AG04450 (cell line): ENCODE measurements around the gene GGA2. TPM values are rescaled to one million over a fixed set of nuclear protein-coding genes. Genes with fewer than 3 reads are reported as not detected.
"Not testable (repeated sequence)": the region's sequence is repeated elsewhere in the genome, so short reads cannot be mapped to it uniquely, and the experiment has no call there.

Experiments
- CTCF ChIA-PET: fragments of 300-600, 350-600 bp; formaldehyde crosslinking; extraction: SDS; loops from one replicate; lab custom pipeline; 2022; ENCODE audit warnings: antibody characterized with exemption, inconsistent platforms; lab: Charles Lee
- POLR2A ChIA-PET: fragments of 350-600 bp; formaldehyde crosslinking; extraction: SDS; loops from one replicate; lab custom pipeline; 2021; ENCODE audit warnings: antibody characterized with exemption, inconsistent platforms; lab: Yijun Ruan, JAX
- DNase-seq: peaks from one replicate; pipeline ENCODE4 v3.0.0-alpha.2; 2011; ENCODE audit warnings: low read depth, low spot score
- H3K27ac ChIP-seq: one replicate; pipeline ENCODE4 v1.5.1; 2012; ENCODE audit warnings: low read depth, low read length, control low read depth
- H3K27me3 ChIP-seq: one replicate; pipeline ENCODE4 v1.6.0; 2012; ENCODE audit warnings: low read length; ENCODE audit not compliant: control insufficient read depth, insufficient read depth
- H3K4me3 ChIP-seq: 2 replicates; pipeline ENCODE4 v1.5.1; 2011; ENCODE audit warnings: mild to moderate bottlenecking, low read depth, low read length, control low read depth
- H3K9me3 ChIP-seq: 2 replicates; pipeline ENCODE4 v1.5.1; 2012; ENCODE audit warnings: low read length; ENCODE audit not compliant: control insufficient read depth, insufficient read depth
- polyA plus RNA-seq: library from polyadenylated mRNA; depleted of rRNA; stranded (reverse); fragments of >200 nt; gene quantifications from 2 replicates; pipeline ENCODE4 v1.2.3, GENCODE V29; 2011
- TF ChIP-seq, protein P1 (sequence below): IDR thresholded peaks from 2 replicates; pipeline ENCODE4 v1.5.1; 2011; ENCODE audit warnings: low read depth, low read length, control low read depth, inconsistent platforms

The GGA2 gene
- polyA plus RNA-seq, 1 experiment: 42.5 TPM

DNA sequence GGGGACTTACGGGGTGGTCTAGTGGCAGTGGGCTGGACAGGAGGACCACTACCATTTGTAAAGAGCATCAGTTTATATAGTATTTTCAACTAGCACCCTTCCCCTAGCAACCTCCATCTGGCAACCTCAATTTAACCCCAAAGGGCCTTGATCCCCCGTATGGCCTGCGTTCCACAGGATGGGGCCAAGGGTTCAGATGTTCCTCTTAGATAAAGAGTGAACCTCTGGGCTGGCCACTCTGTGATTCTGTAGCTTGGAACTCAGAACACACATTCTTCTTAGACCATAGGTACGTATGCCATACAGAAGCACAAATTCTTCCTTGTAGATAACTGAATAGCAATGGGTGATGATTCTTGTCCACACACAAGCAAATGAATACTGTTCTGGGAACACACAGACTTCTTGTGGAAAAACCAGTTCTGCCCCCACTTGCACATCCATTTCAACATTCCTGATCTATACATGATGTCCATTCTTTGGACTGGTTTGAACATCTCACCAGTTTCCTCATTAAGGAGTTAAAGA, 1.9 kb upstream of the GGA2 start:
- TF ChIP-seq, protein P1, sequence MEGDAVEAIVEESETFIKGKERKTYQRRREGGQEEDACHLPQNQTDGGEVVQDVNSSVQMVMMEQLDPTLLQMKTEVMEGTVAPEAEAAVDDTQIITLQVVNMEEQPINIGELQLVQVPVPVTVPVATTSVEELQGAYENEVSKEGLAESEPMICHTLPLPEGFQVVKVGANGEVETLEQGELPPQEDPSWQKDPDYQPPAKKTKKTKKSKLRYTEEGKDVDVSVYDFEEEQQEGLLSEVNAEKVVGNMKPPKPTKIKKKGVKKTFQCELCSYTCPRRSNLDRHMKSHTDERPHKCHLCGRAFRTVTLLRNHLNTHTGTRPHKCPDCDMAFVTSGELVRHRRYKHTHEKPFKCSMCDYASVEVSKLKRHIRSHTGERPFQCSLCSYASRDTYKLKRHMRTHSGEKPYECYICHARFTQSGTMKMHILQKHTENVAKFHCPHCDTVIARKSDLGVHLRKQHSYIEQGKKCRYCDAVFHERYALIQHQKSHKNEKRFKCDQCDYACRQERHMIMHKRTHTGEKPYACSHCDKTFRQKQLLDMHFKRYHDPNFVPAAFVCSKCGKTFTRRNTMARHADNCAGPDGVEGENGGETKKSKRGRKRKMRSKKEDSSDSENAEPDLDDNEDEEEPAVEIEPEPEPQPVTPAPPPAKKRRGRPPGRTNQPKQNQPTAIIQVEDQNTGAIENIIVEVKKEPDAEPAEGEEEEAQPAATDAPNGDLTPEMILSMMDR: no peak
- CTCF ChIA-PET: no interaction called here
- no peak overlapping the region for H3K27ac ChIP-seq

GRCh38 chr16:23511731-23512130, 1.4 kb upstream of the GGA2 start:
- Histone ChIP-seq H3K4me3 (no peak overlapping the region), H3K27me3 (no peaks in the 10 kb centered on the region), H3K9me3 (no peaks in the 10 kb centered on the region), H3K27ac (no peak overlapping the region)
- ChIA-PET POLR2A (no interaction called here), CTCF (interaction anchor here (0.6 kb wide), 1 partner anchor 131 kb away, joined by 3 read pairs; no protein-coding TSS in a partner anchor)
- TF ChIP-seq, protein P1: no peak
- DNase-seq: no peak

More for the DNA sequence above, 1.9 kb upstream of the GGA2 start:
- DNase-seq: no peak
- Histone ChIP-seq H3K27me3 (no peaks in the 10 kb centered on the region), H3K4me3 (no peak overlapping the region), H3K9me3 (no peaks in the 10 kb centered on the region)
- POLR2A ChIA-PET: no interaction called here

DNA sequence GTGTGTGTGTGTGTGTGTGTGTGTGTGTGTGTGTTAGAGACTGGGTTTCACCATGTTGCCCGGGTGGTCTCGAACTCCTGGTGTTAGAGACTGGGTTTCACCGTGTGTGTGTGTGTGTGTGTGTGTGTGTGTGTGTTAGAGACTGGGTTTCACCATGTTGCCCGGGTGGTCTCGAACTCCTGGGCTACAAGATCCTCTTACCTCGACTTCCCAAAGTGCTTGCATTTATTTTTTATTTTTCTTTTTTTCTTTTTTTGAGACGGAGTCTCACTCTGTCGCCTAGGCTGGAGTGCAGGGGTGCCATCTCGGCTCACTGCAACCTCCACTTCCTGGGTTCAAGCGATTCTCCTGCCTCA, 599 bp upstream of the GGA2 start:
- H3K27me3 ChIP-seq, H3K27ac ChIP-seq, CTCF ChIA-PET, DNase-seq, H3K9me3 ChIP-seq: not testable (repeated sequence)
- POLR2A ChIA-PET: interaction anchor here (0.6 kb wide), 1 partner anchor 48 kb away, joined by 3 read pairs; no protein-coding TSS in a partner anchor
- H3K4me3 ChIP-seq: peak overlapping the region; percentile 80

DNA sequence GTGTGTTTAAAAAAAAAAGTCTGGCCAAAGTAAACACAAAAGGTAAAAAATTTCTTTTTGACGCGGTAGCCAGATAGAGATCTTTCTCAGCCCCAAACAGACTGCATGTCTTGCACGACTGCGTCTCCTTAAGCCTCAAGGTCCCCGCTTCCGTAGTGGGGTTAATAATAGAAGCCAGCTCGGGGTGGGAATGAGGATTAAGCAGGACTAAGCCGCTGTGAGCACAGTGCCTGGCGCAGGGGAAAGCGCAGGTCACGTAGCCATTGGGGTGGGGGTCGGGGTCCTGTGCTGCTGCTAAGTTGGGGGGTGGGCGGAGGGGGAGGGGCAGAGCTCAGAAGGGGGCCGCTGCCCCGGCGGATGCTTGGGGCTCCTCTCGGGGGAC, 521 bp downstream of the GGA2 start:
- no peak overlapping the region for H3K27ac ChIP-seq
- TF ChIP-seq, protein P1: no peak
- CTCF ChIA-PET: no interaction called here

DNA sequence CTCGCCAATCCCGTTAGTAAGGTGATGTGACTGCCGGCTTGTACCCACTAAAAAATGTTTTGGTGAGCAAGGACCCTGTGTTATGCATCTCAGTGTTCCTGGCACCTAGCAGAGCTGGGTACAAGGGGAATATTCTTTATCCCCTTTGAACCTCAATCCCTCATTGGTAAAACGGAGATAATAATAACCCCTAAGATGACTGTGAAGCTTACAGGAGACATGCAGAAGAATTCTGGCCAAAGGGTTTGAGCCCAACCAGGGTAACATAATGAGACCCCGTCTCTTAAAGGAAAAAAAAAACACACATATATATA, 896 bp downstream of the GGA2 start:
- ChIA-PET POLR2A (interaction anchor here (0.6 to 2.1 kb wide), 2 partner anchors 48 to 121 kb away, joined by 3 to 6 read pairs; partner anchors contain the start of genes EARS2 and UBFD1), CTCF (no interaction called here)
- DNase-seq: no peak
- TF ChIP-seq, protein P1: no peak
- H3K4me3 ChIP-seq: peak overlapping the region; percentile 80
- no peak overlapping the region for H3K27ac ChIP-seq
- H3K27me3 ChIP-seq: no peaks in the 10 kb centered on the region
- H3K9me3 ChIP-seq: no peaks in the 10 kb centered on the region

More for the DNA sequence above, 521 bp downstream of the GGA2 start:
- Histone ChIP-seq H3K27me3 (no peaks in the 10 kb centered on the region), H3K4me3 (peak overlapping the region; percentile 80), H3K9me3 (no peaks in the 10 kb centered on the region)
- DNase-seq: no peak
- POLR2A ChIA-PET: interaction anchor here (2.1 kb wide), 1 partner anchor 48 kb away, joined by 6 read pairs; the partner anchor contains the start of genes EARS2 and UBFD1
